T-helper 1 cell (primary cell): Measurements from ENCODE around the gene PDILT.
"Not testable (repeated sequence)": the region's sequence is repeated elsewhere in the genome, so short reads cannot be mapped to it uniquely, and the experiment has no call there.

Source experiments
- DNase-seq, 5 donors: peaks; one replicate each; pipeline ENCODE4 v3.0.0-alpha.2; 2012 to 2020

Gene PDILT

DNA sequence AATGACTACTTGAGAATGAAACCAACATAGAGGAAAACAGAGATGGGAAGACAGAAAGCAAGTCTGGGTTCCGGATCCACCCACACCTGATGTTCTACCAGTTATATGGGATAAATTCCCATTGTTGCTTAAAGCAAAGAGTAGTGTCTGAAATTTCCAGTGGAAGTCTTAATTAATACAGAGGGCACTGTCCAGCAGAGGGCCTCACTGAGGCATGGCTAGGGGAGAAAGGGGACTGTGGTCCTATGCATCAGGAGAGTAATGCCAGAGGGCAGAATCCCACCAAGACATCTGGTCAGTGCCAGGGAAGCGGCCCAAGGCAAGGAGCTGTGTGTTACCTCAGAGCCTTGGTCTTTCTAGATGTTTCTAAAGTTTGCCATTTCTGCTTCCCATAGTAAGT lies 44.5 kb downstream of the PDILT start:
- DNase-seq = no peak

DNA sequence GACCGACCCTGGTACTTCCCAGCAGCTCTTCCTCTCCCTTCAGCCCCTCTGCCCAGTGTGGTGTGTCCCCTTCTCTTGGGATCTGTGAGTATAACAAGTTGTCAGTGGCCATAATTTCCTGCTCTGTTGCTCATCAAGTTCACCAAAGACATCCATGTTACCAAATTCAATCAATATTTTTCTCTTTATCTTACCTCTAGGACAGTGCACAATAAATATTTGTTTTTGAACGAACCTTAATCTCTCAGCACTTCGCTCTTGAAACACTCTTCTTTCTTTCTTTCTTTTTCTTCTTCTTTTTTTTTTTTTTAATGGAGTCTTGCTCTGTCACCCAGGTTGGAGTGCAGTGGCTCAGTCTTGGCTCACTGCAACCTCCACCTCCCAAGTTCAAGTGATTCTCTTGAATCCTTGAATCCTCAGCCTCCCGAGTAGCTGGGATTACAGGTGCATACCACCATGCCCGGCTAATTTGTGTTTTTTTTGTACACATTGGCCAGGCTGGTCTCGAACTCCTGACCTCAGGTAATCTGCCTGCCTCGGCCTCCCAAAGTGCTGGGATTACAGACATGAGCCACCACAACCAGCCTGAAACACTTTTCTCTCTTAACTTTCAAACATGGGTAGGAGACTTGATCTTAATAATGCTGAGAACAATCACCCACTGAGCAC lies 49.3 kb downstream of the PDILT start:
- no peak for DNase-seq

DNA sequence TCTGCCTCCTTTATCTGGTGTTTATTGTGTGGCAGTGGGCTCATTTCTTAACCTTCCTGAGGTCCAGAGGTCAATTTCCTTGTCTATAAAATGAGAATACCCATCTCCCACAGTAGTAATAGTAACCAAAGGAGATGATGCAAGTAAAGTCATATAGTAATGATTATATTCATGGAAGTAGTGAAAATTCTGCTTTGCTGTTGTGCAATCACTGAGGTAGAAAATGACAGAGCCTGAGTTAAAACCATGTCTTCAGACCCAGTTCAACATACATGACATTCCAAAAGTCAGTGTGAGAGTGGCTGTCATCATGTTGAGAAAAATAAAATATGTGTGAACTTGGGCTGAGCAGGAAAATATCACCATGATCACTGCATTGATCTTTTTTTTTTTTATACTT lies 51.2 kb downstream of the PDILT start:
- no peak for DNase-seq

DNA sequence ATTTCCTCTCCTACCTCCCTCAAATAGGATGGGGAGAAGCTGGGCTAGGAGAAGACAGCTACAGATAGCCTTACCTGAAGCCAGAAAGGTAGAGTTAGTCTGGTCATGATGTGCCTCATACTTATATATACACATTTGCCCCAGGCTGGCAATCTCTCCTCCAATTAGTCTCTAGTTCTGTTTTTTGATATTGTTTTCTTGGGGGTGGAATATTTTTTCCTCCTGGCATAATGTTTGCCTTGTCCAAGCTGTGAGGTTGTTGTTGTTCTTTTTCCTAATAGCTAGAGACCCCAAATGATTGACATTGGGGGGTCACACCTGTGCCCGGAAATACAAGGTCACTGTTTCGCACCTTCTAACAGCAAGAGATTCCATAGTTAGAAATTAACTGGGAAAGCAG lies 51.9 kb downstream of the PDILT start, which contains the start of gene UMOD:
TSS of gene UMOD (minus strand) at position 101 of the 400 bp plus-strand sequence. CDS start 1,978 bp downstream, outside the sequence.
- no peak for DNase-seq

DNA sequence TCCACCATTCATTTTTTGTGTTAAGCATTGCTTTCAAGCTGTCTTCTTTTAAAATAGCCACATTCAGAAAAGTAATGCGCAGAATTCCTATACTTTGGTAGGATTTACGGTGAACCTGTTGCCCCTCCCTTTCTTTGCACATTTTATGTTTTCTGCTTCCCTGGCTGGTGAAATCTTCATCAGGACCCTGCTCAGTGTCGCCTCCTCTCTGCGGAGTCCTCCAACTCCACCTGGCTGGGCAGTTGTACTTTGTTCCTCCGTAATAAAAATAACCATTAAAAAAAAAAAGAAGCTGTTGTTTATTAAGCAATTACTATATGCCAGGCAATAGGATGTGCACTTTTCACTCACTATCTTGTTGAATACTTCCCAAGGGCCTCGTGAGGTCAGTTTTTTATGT lies 54.9 kb downstream of the PDILT start:
- DNase-seq = no peak

DNA sequence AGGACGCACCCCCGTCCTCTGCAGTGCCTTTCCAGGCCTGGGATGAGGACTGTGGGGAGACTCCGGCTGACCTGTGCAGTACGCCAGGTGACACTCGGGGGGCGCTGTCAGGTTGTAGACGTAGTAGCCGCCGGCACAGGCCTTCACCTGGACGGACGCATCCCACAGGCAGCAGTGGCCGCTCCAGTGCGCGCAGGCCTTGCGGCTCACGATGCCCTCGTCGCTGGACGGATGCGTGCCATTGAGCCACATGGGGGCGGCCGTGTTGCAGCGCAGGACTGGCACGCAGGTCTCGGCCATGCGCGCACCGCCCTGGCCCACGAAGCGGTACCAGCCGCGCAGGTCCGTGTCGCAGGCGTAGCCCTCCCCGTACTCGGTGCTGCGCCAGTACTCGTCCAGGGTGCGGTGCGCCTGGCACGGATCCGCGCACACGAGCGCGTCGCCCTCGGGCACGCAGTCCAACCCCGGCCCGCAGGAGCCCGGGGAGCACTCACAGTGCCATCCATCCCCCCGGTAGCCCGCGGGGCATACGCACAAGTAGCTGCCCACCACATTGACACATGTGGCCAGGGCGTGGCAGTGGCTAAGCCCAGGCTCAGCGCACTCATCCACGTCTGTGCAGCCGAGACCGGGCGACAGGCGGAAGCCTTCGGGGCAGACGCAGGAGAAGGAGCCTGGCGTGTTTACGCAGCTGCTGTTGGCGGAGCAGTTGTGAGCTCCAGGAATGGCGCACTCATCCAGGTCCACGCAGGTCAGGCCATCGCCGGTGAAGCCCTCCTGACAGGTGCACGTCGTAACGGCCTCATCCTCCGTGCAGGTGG lies 56.0 kb downstream of the PDILT start:
- DNase-seq = no peak

DNA sequence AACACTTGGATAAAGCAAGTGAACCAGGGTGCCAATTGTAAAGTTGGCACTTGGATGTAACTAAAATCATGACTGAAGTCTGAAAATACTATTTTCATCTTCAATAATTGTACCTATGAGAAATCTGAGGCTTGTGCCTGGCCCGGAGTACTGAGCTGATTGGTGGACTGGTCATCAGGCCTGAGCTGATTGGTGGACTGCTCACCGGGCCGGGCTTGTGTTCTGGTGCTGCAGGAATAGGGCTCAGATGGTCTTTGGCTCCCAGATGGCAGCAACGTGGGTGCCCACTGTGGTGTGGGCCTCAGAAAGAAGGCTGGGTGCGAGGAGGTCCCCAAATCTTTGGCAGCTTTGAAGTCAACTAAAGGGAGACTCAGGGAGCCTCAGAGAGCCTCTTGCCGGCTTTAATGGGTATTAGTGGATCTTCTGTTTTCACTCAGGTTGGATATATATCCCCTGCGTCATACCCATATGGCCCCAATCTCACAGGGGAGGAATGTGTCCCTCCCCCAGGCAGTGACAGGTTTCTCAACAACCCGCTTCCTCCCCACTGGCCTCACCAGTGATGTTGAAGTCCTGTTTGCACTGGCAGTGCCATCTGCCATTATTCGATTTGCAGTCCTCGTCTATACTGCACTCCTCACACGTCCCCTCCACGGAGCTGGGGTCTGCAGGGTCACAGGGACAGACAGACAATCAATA lies 56.7 kb downstream of the PDILT start:
- DNase-seq = no peak

DNA sequence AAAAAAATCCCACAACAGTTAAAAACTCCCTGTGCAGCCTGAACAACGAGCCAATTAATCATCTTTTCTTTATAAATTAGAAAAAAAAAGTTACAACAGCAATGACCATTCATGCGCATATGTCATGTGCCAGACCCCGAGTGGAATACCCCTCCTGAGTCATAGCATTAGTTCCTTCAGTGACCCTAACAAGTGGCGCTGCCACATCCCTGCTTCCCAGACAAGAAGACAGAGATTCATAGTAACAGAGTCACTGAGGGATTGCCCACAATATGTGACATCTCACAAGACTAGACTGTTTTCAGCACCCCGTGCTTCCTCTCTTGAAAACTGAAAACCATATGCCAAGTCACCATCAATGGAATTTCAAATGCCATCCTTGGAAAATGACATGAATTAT lies 59.9 kb downstream of the PDILT start:
- DNase-seq = no peak

DNA sequence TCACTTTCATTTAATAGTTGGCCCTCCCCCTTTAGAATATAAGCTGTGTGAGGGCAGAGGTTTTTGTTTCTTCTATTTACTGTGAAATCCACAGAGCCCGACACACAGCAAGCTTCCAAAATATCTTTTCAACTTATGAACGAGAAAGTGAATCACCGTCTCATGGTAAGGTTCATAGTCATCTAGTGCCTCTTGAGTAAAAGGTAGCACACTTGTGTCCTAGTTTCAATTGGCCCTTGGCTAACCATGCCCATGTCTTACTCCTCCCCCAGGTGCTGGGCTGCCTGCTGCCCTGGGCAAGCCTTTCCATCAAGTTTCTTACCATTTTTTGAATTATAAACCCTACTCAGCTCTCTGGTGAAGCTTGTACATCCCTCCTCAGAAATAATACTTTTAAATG lies 64.8 kb downstream of the PDILT start:
- DNase-seq = no peak

DNA sequence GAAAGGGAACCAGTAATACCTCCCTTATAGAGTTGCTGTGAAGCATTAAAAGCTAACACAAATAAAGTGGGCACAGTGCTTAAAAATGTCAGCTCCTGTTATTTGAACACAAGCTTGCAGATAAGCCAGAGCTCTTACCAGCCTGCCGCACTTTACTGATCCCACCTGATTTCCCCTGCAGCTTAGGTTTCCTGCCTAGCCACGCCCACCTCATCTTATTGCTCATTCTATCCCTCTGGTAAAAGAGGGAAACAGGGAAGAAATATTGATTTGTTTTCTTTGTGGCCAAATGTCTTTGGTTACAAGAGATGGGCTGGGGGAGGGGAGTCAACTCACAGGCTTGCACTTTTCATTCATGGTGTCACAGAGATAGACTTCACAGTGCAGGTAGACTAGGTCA lies 67.6 kb downstream of the PDILT start:
- DNase-seq = no peak

DNA sequence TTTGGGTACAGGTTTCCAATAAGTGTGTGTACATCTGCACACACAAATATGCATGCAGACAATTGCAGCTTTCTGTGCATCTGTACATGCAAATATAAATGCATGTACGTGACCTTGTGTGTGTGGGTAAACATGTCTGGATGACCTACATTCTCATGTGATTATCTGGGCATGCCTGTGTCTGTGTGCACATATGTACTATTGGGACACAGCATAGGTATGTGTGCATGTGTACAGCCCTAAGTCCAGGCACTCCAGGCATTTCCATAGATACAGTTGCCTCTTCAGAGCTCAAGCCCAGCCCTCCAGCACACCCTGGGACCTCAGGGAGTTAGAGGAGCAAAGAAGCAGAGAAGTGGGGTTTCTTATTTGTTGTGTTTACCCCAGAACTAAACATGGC lies 70.1 kb downstream of the PDILT start:
- DNase-seq = no peak

DNA sequence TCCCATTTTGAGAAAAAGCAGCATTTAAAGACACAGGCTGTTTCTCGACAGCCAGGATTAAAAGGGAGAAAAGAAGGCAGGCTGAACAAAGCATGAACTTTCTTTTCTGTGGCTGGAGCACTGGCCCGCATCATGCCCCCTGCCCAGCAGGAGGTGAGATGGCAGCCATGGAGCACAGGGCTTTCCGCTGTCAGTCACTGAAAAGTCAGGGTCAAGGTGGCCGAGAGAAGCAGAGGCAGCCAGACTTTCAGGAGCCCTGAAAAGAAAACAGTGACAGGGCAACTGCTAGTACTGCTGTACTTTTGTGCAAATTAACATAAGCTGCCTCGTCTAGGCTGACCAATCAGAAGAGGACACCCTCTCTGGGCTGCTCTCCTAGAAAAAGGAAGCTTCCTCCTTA lies 71.4 kb downstream of the PDILT start:
- DNase-seq = no peak

DNA sequence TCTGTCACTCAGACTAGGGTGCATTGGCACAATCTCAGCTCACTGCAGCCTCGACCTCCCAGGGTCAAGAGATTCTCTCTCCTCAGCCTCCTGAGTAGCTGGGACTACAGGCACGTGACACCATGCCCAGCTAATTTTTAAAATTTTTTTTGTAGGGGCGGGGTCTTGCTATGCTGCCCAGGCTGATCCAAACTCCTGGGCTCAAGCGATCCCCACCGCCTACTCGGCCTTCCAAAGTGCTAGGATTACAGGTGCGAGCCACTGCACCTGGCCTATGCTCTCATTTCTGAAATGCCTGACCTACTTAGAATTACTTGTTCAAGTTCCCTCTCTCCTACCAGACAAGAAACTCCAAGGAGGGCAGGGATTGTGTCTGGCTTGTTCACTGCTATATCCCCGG lies 72.1 kb downstream of the PDILT start:
- DNase-seq = no peak

DNA sequence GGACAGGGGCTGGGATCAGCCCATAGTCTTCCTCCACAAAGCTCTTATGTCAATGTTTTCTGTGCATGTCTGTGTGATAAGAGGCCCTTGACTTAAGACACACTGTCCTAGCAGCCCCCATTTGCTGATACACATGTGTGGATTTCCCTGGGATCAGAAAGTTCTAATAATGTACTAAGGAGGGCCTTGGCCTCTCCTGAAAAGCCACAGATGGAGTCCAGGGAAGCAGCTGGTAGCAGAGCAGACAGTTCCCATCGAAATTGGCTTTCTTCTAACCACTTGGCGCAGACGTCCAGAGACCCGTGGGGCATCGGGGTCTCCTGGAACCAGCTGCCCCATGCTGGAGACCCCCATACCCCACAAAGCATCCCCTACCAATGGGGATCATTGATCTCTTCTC lies 72.9 kb downstream of the PDILT start:
- DNase-seq = no peak

DNA sequence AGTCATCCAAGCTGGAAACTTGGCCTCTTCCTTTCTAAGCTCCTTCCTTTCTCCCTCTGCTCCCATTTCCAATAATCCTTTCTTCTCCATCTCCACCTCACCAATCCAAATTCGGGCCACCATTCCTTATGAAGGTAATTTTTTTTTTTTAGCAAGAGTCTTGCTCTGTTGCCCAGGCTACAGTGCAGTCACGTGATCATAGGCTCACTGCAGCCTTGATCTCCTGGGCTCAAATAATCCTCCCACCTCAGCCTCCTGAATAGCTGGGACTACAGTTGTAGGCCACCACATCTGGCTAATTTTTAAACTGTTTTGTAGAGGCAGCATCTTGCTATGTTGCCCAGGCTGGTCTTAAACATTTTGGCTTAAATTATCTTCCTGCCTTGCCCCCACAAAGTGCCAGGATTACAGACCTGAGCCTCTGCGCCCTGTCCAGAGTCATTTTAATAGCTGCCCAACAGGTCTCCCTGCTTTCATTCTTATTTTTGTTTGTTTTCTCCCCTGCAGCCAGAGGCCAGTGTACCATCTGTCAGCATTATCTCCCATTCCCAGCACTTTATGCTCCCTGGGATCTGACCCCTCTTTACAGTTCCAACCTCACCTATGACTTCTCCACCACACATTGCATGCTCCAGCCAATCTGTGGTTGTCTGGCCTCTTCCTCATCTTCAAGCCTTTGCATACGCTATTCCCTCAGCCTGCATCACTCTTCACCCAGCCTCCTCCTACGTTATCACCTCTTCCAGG lies 75.0 kb downstream of the PDILT start:
- DNase-seq = no peak

DNA sequence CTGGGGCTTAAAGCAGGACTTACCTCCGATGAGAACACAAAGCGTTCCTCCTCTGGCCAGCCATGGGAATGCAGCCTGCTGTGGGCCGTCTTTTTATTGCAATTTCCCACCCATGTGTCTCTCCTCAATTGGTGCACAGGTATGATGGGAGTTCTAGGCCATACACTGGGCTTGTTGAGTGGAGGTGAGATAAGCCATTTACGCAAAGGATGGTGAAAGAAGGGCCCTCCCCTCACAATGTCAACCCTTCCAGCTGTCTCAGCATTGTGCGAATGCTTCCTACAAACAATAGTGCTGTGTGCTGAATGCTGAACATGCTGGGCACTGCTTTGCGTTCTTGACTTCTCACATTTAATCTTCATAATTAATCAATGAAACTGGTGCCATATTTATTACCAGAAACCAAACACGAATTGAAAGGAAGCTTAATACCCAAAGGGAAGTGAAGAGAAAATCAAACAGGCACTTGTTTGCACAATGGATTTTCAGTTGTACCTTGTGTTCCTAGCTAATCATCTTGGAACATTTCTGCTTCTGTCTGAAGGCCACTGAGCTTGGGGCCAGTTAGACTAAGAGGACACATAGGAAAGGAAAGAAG lies 77.0 kb downstream of the PDILT start, which contains the start of gene GP2:
TSS of gene GP2 (minus strand) at position 70 of the 598 bp plus-strand sequence. CDS start 1,082 bp downstream, outside the sequence.
- DNase-seq = no peak

DNA sequence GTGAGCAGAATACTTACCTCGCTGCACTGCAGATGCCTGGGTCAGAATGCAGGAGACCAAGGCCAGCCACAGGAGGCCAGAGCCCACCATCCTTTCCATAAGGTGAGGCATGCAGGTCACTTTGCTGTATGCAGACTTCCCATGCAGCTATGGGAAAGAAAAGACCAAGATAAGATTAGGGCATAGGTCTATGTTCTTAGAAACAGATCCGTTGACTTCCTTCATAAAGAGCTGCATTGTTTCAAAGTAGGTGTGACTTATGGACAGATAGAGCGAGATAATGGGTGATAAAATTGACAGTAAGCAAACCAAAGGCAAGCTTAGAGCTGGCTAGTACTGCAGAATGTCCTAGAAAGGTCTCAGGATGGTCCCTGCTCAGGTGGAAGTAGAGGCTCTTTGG lies 78.2 kb downstream of the PDILT start:
- DNase-seq = no peak

DNA sequence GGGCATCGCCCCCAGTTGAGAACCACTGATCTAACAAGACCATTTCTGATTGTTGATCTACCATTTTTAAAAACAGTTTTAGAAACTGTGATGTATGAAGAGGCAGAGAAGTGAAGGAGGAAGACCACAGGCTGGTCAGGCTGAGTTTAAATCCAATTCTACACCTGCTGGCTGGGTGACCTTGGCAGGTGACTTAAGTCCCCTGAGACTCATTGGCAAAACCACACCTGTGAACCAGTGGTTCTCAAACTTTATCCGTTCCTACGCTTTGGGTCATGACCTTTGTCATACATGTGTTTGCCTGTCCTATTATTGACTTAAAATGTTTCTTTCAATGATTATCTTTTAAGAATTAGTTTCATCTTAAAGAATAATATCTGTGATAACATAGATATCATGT lies 79.5 kb downstream of the PDILT start:
- DNase-seq = no peak

DNA sequence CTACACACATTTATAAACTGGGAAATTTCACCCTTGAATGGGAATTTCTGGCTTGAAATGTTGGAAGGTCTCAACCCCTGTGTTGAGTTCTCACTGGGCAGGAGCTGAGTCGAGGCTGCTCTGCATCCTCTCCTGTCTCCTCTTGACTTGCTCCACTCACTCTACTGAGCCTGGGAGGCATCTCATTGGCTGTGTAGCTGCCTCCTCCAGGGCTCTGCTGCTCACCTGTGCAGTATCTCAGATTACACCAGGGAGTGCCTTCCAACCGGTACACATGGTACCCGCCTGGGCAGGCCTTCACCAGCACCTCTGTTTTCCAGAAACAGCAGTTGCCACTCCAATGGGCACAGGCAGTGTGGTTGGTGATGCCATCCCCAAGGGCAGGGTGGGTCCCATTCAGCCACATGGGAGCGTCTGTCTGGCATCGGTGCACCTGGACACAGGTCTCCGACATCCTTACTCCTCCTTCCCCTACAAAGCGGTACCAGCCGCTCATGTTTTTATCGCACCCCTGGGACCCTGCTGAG lies 80.9 kb downstream of the PDILT start:
- DNase-seq = no peak

DNA sequence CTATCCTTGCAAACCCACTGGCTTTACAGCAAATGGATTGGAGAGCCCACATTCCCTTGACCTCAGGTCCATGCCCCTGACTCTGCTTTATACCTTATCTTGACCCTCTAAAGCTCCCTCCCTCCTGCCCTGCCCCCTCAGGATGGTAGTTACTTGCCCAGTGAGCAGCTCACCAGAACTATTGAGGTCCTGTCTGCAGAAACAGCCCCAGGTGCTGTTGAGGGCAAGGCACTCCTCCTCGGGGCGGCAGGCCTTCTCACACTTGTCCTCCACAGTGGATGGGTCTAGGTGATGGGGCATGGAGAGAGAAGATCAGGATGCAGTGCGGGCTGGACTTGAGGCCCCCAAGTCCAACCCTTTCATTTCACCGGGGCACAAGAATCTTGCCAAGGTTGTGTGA lies 81.8 kb downstream of the PDILT start:
- no peak for DNase-seq

DNA sequence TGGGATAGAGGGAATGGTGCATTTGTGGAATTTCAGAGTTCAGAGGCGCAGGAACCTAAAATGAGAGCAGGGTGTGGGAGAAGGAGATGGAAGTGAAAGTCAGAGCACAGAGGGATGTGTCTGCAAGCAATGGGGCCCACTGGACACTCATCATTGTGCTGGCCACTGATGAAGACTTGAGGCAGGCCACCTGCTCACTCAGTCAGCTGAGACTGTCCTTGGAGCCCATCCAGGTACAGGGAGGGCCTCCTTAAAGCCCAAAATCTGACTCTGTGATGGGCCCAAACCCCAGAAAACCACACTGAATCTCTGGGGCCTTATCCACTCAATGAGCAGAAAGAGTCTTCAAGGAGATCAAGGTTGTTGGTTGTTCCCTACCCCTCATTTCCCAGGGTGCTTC lies 82.9 kb downstream of the PDILT start:
- DNase-seq = no peak

DNA sequence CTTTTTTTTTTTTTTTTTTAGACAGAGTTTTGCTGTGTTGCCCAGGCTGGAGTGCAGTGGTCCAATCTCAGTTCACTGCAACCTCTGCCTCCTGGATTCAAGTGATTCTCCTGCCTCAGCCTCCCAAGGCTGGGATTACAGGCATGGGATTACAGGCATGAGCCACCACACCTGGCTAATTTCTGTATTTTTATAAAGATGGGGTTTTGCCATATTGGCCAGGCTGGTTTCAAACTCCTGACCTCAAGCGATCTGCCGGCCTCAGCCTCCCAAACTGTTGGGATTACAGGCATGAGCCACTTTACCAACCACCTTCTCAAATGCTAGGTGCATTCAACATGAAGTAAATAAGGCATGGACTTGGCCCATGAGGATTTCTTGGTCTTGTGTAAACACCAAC lies 83.5 kb downstream of the PDILT start:
- DNase-seq = not testable (repeated sequence)
